22Rv1 (cell line): ENCODE results near the gene ETNK2.

Experiments
- H3K27ac ChIP-seq: fragments of 450-650 bp; 2 replicates; pipeline ENCODE4 v1.5.1; 2017
- ZFX ChIP-seq: fragments of 450-650 bp; IDR thresholded peaks from 2 replicates; pipeline ENCODE4 v1.6.1; 2017; ENCODE audit warnings: antibody characterized with exemption, borderline replicate concordance
- TF ChIP-seq, protein P1 (sequence below): fragments of 450-650 bp; IDR thresholded peaks from 2 replicates; pipeline ENCODE4 v1.5.1; 2017; ENCODE audit warnings: mild to moderate bottlenecking

Gene ETNK2

DNA sequence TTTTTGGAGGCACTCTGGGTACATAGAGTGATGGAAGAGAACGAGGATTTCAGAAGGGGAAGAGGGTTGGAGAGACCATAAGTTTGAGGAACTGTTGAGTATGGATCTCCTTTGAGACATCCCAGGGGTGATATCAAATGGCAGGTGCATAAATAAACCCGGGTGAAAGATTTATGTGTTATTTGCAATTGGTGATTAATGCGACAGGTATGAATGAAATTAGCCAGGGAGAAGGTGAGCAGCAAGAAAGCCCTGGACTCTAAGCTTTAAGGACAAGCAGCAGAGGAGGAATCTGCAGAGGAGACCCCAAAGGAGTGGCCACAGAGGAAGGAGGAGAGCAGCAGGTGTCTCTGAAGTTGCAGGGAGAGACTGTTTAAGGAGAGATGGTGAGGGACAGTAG lies 23.1 kb upstream of the ETNK2 start:
- TF ChIP-seq ZFX = no peak
- TF ChIP-seq, protein P1, sequence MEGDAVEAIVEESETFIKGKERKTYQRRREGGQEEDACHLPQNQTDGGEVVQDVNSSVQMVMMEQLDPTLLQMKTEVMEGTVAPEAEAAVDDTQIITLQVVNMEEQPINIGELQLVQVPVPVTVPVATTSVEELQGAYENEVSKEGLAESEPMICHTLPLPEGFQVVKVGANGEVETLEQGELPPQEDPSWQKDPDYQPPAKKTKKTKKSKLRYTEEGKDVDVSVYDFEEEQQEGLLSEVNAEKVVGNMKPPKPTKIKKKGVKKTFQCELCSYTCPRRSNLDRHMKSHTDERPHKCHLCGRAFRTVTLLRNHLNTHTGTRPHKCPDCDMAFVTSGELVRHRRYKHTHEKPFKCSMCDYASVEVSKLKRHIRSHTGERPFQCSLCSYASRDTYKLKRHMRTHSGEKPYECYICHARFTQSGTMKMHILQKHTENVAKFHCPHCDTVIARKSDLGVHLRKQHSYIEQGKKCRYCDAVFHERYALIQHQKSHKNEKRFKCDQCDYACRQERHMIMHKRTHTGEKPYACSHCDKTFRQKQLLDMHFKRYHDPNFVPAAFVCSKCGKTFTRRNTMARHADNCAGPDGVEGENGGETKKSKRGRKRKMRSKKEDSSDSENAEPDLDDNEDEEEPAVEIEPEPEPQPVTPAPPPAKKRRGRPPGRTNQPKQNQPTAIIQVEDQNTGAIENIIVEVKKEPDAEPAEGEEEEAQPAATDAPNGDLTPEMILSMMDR = no peak
- H3K27ac ChIP-seq = no peak overlapping the region

DNA sequence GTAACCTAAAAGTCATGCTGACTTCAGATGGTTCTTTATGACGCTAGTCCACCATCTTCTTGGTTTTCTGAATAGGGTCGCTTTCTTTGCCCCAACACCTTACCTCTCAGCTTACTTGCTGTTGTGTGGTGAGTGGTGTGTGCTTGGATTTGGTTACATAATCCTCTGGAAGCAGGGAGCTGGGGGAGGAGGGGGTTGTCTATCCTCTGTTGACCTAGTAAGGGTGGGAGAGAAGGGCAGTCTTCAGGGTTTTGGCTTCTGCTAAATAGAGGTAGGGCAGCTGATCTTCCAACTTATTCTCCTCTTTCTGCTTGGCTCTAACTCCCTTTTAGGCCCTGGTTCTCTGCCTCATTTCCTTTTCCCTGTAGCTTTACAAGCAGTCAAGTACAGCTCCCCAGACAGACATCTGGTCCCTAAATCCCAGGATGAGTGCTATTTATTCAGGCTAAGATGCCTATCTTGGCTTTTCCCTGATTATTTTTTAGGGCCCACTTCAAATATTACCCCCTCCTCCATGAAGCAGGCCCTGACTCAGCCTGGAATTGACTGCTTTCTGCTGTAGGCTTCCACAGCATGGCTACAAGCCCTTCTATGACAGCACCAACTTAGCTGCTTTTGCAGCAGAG lies 20.7 kb upstream of the ETNK2 start:
- TF ChIP-seq, protein P1 = no peak
- no peak for TF ChIP-seq ZFX
- H3K27ac ChIP-seq = no peak overlapping the region

DNA sequence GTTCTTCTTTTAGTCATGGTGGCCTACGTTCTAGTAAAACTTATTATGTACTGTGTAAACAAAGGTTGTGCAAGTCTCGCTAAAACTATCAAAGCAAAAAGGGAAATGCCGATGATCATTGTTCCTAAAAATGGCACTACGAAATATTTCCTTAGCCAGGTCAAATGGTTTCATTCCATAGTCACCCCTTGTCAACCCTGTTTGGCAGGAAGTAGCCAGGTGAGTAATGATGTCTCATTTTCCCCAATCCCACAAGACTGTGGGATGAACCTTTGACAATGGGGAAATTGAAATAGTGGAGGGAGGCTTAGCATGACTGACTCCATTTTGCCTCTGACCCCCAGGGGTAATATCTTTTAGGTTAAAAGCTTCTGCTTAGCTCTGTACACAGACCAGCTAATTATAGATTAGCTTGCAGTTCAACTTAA lies 19.9 kb upstream of the ETNK2 start:
- no peak for TF ChIP-seq ZFX
- TF ChIP-seq, protein P1 = no peak
- no peak overlapping the region for H3K27ac ChIP-seq

DNA sequence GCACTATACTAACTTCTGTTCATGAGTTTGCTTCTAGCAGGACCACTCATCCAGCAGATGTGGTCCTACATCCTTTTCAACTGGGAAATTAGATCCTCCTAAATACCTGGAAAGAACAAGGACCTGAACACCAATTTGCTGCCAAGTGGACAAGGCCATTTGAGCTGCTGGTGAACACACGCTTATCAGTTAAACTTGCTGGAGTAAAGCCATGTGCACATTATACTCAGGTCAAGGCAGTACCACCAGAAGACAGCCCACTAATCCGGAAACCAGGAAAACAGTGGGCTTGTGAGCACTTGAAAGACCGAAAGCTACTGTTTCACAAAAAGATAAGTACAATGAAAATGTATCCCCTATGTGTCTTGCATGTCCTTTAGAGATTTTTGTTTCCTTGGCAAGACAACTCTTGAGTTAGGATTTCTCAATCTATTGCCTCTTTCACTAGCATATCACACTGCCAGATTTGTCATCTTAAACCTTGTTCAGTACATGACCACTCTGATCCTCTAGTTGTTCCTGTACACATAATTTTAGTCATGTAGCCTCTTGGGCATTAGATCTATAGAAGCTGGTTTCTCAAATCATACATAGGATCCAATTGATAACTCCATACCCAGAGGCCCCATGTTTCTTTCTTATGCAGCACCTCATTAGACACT lies 18.8 kb upstream of the ETNK2 start:
- no peak overlapping the region for H3K27ac ChIP-seq
- TF ChIP-seq, protein P1 = no peak
- no peak for TF ChIP-seq ZFX

DNA sequence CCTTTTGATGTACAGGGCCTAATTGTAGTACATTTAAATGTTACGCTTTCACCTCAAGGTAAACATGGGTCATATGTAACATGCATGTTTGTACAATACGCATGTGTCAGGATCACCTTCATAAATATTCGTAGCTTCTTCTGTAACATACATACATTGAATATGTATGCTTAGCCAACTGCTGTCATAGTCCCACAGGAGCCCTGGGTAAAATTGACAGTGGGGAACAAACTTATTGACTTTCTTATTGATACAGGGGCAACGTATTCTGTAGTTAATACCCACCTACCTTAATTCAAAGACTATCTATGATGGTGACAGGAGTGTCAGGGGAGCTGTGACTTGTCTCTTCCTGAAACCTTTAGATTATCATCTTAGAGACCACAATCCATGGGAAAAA lies 18.0 kb upstream of the ETNK2 start:
- no peak overlapping the region for H3K27ac ChIP-seq
- TF ChIP-seq ZFX = no peak
- TF ChIP-seq, protein P1 = no peak

DNA sequence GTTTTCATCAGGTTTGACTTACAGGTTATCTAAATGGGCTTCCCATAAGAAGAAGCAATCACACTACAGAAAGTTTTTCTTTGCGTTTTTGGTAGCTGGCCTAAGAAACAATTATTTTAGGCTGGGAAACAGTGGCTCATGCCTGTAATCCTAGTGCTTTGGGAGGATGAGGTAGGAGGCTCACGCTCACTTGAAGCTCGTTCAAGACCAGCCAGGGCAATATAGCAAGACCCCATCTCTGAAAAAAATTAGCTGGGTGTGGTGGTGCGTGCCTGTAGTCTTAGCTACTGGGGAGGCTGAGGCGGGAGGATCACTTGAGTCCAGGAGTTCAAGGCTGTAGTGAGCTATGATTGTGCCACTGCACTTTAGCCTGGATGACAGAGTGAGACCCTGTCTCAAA lies 15.9 kb upstream of the ETNK2 start:
- no peak overlapping the region for H3K27ac ChIP-seq
- TF ChIP-seq, protein P1 = no peak
- no peak for TF ChIP-seq ZFX

DNA sequence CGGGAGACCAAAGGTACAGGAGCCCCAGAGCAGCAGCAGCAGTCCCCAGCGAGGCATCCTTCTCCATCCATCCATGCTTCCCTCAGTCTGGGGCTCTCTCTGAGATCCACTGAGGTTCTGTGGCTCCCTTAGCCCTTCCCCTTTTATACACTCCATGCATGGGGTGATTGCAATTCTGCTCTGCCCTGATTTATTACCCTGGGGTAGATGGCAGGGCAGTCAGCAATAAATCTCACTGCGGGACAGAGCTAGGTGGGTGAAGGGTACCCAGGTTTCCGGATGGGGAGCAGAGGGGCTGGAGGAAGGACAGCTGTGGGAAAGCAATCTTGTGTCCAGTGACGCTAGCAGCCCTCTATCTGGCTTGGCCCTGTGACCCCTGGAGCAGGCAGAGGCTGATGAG lies 14.4 kb upstream of the ETNK2 start, which contains the start of gene REN:
Gene REN (minus strand): TSS at position 119 of the 400 bp plus-strand sequence. CDS start 44 bp downstream, at position 75.
- no peak for TF ChIP-seq ZFX
- TF ChIP-seq, protein P1 = no peak
- no peak within 1 kb of the TSS for H3K27ac ChIP-seq
